Esophagus muscularis mucosa (tissue), 4 donors: ENCODE data around the gene LRIT2. TPM values are rescaled to one million over a fixed set of nuclear protein-coding genes. Genes with fewer than 3 reads are reported as not detected.

Source experiments
- DNase-seq: peaks from one replicate; pipeline ENCODE4 v3.0.0-alpha.2; 2017; ENCODE audit errors: extremely low spot score
- H3K27ac ChIP-seq, 4 donors: fragments of 200-600 bp; sonication (generic); replicated peaks in 1 of 4; 1 replicate in 3 of 4; 2 replicates in 1 of 4; pipeline ENCODE4 v1.5.1; 2016 to 2019; ENCODE audit warnings: mild to moderate bottlenecking in 1 of 4
- H3K27me3 ChIP-seq, 4 donors: fragments of 200-600 bp; sonication (generic); one replicate each; pipeline versions ENCODE4 v1.5.1 to v1.6.0; 2016 to 2019
- H3K36me3 ChIP-seq, 4 donors: fragments of 200-600 bp; sonication (generic); one replicate each; pipeline ENCODE4 v1.5.1; 2016 to 2019
- H3K4me1 ChIP-seq, 4 donors: fragments of 200-600 bp; sonication (generic); one replicate each; pipeline ENCODE4 v1.5.1; 2016 to 2019
- H3K4me3 ChIP-seq, 4 donors: fragments of 200-600 bp; sonication (generic); 1 replicate in 2 of 4; 2 replicates in 2 of 4; pipeline ENCODE4 v1.5.1; 2016 to 2019; ENCODE audit warnings: mild to moderate bottlenecking in 4 of 4, moderate library complexity in 1 of 4
- H3K9me3 ChIP-seq, 4 donors: fragments of 200-600 bp; sonication (generic); 1 replicate in 3 of 4; 2 replicates in 1 of 4; pipeline ENCODE4 v1.5.1; 2016 to 2019
- EP300 ChIP-seq: sonication (generic); formaldehyde crosslinking; IDR thresholded peaks from one replicate; pipeline ENCODE4 v1.6.1; 2017; ENCODE audit warnings: antibody characterized with exemption
- POLR2A ChIP-seq: fragments of 450-650 bp; IDR thresholded peaks from one replicate; pipeline ENCODE4 v1.6.1; 2017; ENCODE audit warnings: antibody characterized with exemption, moderate library complexity, mild to moderate bottlenecking, low read depth
- POLR2AphosphoS5 ChIP-seq, 2 donors: sonication (generic); formaldehyde crosslinking; IDR thresholded peaks; one replicate each; pipeline ENCODE4 v1.6.1; 2017; ENCODE audit warnings: antibody characterized with exemption in 2 of 2
- WGBS: methylation state at CpG from one replicate; pipeline ENCODE4 v1.1.5; 2018; 5-methylcytosine and 5-hydroxymethylcytosine counted together
- intact Hi-C: fragments of 100-400 bp; cut with DNase I; formaldehyde crosslinking; loops from one replicate; pipeline ENCODE4 v1.15.1; 2023
- total RNA-seq, 4 donors: library from RNA; depleted of rRNA; stranded (reverse); fragments of >200 nt; gene quantifications; one replicate each; pipeline versions ENCODE4 v1.1.0 to v1.2.1, GENCODE V29; 2016
- TF ChIP-seq, protein P1 (sequence below), 3 experiments: fragments of 200-600 bp in 2 of 3; fragments of 450-650 bp in 1 of 3; sonication (generic) in 2 of 3; IDR thresholded peaks; one replicate each; pipeline ENCODE4 v1.5.1; 2017 to 2019; ENCODE audit warnings: antibody characterized with exemption in 3 of 3, mild to moderate bottlenecking in 2 of 3, moderate library complexity in 1 of 3

Gene LRIT2
- total RNA-seq, 4 donors from 2014 or later = 0.19 TPM; not detected in 3

DNA sequence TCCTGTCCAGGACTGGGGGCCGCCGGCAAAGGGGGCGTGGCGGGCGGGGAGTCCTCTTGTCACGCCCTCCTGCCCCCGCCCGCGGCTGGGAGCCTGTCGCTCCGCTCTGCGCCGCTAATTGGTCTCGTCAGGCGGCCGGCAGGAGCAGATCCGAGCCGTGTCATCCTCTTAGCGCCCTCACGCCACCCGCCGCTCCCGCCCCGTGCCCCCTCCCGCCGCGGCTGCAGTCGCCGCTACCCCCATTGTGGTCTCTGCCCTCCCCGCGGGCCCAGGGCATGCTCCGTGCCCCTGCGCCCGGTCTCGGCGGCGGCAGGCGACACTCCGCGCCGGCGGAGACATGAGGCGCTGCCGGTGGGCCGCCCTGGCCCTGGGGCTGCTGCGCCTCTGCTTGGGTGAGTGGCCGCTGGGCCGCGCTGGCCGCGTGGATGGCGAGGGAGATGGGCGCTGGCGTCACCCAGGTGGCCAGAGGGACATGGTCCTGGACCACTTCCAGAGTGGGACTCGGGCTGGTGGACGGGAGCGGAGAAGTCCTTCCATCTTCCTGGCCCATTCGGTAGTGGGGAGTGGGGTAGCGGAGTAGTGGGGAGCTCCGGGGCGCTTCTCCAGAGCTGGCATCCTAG, 30.8 kb downstream of the LRIT2 start, which contains the start of gene CDHR1:
Gene CDHR1 (plus strand): TSS at position 114 of the 620 bp plus-strand sequence. CDS start 224 bp downstream, at position 338.
- H3K27ac ChIP-seq = no peak within 1 kb of the TSS

DNA sequence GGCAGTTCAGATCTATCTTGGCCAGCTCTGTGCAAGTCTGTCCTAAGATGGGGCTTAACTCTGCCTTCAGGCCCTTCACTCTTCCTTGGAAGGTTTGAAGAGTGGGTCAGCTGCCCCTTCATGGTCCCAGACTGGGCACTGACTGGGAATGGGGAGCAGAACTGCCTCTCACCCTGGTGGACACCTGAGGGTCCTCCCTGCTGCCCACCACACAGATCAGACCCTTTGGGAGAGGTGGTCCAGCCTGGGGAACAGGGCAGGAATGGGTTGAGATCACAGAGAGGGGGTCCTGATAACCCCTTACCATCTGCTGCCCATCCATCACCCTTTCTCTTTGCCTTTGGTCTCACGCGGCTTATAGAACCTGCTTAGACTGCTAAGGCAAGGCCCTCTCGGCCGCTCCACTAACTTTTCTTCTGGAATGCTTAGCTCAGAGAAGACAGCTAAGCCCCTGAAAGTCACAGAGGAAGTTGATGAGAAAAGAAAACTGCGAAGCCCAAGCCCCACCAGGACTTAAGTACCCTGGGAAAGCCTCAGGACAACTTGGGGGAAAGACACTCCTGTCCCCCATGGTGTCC, 31.4 kb downstream of the LRIT2 start:
- Histone ChIP-seq H3K9me3 (no peaks in the 10 kb centered on the region), H3K27me3 (peaks cover 0 to 82% (median 23%) of the 10 kb centered on the region in 4 donors), H3K27ac (no peak overlapping the region), H3K36me3 (no peaks in the 10 kb centered on the region), H3K4me1 (peaks cover 6 to 19% (median 15%) of the 10 kb centered on the region in 4 donors), H3K4me3 (peak overlapping the region; percentile 51 to 56 (median 52))
- intact Hi-C loops = no loop called here
- TF ChIP-seq POLR2AphosphoS5 (IDR thresholded peaks at IDR 0.05) = no peak
- TF ChIP-seq, protein P1, sequence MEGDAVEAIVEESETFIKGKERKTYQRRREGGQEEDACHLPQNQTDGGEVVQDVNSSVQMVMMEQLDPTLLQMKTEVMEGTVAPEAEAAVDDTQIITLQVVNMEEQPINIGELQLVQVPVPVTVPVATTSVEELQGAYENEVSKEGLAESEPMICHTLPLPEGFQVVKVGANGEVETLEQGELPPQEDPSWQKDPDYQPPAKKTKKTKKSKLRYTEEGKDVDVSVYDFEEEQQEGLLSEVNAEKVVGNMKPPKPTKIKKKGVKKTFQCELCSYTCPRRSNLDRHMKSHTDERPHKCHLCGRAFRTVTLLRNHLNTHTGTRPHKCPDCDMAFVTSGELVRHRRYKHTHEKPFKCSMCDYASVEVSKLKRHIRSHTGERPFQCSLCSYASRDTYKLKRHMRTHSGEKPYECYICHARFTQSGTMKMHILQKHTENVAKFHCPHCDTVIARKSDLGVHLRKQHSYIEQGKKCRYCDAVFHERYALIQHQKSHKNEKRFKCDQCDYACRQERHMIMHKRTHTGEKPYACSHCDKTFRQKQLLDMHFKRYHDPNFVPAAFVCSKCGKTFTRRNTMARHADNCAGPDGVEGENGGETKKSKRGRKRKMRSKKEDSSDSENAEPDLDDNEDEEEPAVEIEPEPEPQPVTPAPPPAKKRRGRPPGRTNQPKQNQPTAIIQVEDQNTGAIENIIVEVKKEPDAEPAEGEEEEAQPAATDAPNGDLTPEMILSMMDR (IDR thresholded peaks at IDR 0.05) = no peak
- no peak for TF ChIP-seq EP300
- no peak for TF ChIP-seq POLR2A
- no peak for DNase-seq
- WGBS = 25% methylated on average over 5 of the region's 5 CpGs

More for the DNA sequence above, 30.8 kb downstream of the LRIT2 start, which contains the start of gene CDHR1:
- no CpG with 5 or more reads among the region's 61 CpGs for WGBS
- no peaks in the 10 kb centered on the region for H3K36me3 ChIP-seq
- H3K27me3 ChIP-seq = peaks cover 0 to 80% (median 23%) of the 10 kb centered on the region in 4 donors
- H3K9me3 ChIP-seq = no peaks in the 10 kb centered on the region
- TF ChIP-seq EP300 (no peak), POLR2A (no peak), POLR2AphosphoS5 (IDR thresholded peaks at IDR 0.05) (no peak)
- TF ChIP-seq, protein P1 (IDR thresholded peaks at IDR 0.05) = no peak
- DNase-seq = no peak
- peak within 1 kb of the TSS; percentile 51 to 56 (median 52) for H3K4me3 ChIP-seq
- intact Hi-C loops = no loop called here
- peaks cover 6 to 19% (median 15%) of the 10 kb centered on the region in 4 donors for H3K4me1 ChIP-seq

DNA sequence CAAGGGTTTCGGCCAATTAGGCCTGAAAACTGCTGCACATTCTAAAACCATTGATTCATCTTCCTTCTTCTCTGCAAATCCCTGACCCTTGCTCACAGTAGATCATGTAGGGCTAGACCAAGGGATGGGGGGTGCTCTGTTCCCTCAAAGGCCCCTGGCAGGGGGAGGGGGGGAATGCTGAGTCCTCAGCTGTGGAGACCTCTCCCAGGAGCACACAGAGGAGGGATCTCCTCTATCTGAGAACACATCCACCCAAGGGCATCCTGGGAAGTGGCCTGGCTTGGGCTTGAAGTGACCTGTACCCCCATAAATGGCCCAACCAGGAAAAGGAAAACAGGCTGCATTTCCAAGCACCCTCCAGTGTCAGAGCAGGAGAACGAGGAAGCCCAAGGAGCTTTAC, 32.0 kb downstream of the LRIT2 start:
- Histone ChIP-seq H3K9me3 (no peaks in the 10 kb centered on the region), H3K4me1 (peaks cover 6 to 19% (median 15%) of the 10 kb centered on the region in 4 donors), H3K27me3 (peaks cover 0 to 88% (median 23%) of the 10 kb centered on the region in 4 donors), H3K4me3 (no peak overlapping the region), H3K36me3 (no peaks in the 10 kb centered on the region), H3K27ac (no peak overlapping the region)
- TF ChIP-seq POLR2A (no peak), EP300 (no peak), POLR2AphosphoS5 (IDR thresholded peaks at IDR 0.05) (no peak)
- TF ChIP-seq, protein P1 (IDR thresholded peaks at IDR 0.05) = no peak
- no peak for DNase-seq
- WGBS = 79% methylated on average over 2 of the region's 2 CpGs
- intact Hi-C loops = no loop called here

DNA sequence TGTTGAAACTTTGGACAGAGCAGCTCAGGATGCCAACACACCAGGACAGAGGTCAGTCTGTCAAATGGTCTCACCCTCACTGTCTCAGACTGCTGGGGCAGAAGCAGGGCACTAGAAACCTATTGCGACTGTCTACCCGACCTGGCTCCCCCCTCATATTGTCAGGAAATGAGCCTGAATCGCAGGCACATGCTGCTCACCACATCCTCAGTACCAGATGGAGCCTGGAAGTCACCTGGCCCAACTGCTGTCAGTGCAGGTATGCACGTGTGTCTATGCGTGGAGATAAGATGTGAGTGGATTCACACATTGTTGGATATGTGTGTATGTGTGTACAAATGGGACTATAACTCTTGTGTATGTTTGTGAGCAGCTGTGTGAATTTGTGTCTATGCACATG, 34.2 kb downstream of the LRIT2 start:
- H3K36me3 ChIP-seq = no peaks in the 10 kb centered on the region
- peaks cover 0 to 80% (median 21%) of the 10 kb centered on the region in 4 donors for H3K27me3 ChIP-seq
- intact Hi-C loops = no loop called here
- peaks cover 6 to 19% (median 15%) of the 10 kb centered on the region in 4 donors for H3K4me1 ChIP-seq
- no peaks in the 10 kb centered on the region for H3K9me3 ChIP-seq
- TF ChIP-seq, protein P1 (IDR thresholded peaks at IDR 0.05) = no peak
- TF ChIP-seq POLR2AphosphoS5 (IDR thresholded peaks at IDR 0.05) = no peak
- no peak for TF ChIP-seq POLR2A
- TF ChIP-seq EP300 = no peak
- DNase-seq = no peak
- H3K4me3 ChIP-seq = no peak overlapping the region
- WGBS = 80% methylated on average over 5 of the region's 5 CpGs
- H3K27ac ChIP-seq = no peak overlapping the region
